Stimulated activated naive CD8-positive, alpha-beta T cell treated with anti-CD3 and anti-CD28 coated beads, Interleukin-15, Interleukin-2, amounts not matched to agents 100 U/mL and 50 U/mL, for 24 hours (primary cell): ENCODE measurements around the gene KLHDC8A.

Experiments
- ATAC-seq: fragments of 150-1000 bp; cut with Tn5 transposase; one replicate; pipeline ENCODE4 v1.10.0; 2021
- DNase-seq: peaks from one replicate; pipeline ENCODE4 v3.0.0; 2021

Gene KLHDC8A

GRCh38 chr1:205294175-205294917, 62.4 kb downstream of the KLHDC8A start:
- peak; percentile 13 for ATAC-seq
- no peak for DNase-seq

- ATAC-seq (no peak), DNase-seq (no peak)
Measured at GRCh38 chr1:205293350-205294074, 63.2 kb downstream of the KLHDC8A start.

GRCh38 chr1:205291596-205291995, 65.1 kb downstream of the KLHDC8A start:
- ATAC-seq (no peak), DNase-seq (peak; percentile 27)

DNA sequence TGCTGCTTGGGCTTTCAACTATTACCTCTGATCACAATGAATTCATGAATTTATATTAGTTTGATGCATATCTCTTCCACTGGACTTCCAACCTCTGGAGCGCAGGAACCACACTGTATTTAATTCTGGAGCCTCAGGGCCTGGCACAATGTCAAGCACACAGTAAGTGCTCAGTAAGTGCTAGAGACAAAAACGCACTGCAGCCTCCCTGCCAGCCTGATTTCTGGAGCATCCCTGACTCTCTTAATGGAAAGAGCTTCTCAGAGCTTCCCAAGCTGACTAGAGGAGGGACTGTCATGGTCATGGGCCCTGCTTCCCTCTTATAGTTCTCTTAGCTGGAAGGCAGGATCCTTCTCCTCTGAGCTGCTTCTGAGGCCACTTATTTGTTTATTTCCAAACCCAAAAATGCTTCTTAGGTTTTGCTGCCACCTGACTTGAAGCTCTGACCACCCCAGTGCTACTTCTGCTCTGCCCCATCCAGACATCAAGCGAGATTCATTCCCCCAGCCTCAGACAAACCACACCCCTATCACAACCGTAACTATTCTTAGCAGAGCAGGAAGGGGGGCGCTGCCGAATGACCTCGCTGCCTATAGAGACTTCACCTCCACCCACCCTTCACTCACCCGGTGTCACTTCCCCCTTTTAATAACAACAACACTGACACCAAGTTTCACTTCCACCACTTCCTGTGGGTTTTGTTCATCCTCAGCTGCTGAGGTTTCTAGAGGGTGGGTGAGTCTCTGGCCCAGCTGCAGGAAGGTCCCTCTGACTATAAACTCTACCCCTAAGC, 68.8 kb downstream of the KLHDC8A start:
- DNase-seq (peak; percentile 81), ATAC-seq (peak; percentile 81)

- DNase-seq (no peak), ATAC-seq (no peak)
Measured at GRCh38 chr1:205287076-205287475, 69.6 kb downstream of the KLHDC8A start.

- peak; percentile 88 for DNase-seq
- peak; percentile 19 for ATAC-seq
Measured at GRCh38 chr1:205286335-205286950, 70.3 kb downstream of the KLHDC8A start.
